DND-41 (cell line): ENCODE data around the gene EDDM13.

Experiments
- ATAC-seq: fragments of 200-7000 bp; cut with Tn5 transposase; 3 replicates; pipeline ENCODE4 v1.9.1; 2021; ENCODE audit warnings: low read depth; ENCODE audit not compliant: insufficient read depth
- DNase-seq: peaks from one replicate; pipeline ENCODE4 v3.0.0-alpha.2; 2020
- H2AFZ ChIP-seq: 2 replicates; pipeline ENCODE4 v1.6.0; 2012; ENCODE audit warnings: low read depth, low read length
- H3K27ac ChIP-seq: 2 replicates; pipeline ENCODE4 v1.5.1; 2012; ENCODE audit warnings: low read length, inconsistent platforms
- H3K27me3 ChIP-seq: fragments of 200-600 bp; sonication (generic); 2 replicates; pipeline ENCODE4 v1.6.0; 2012; ENCODE audit warnings: low read length, mild to moderate bottlenecking, inconsistent platforms; ENCODE audit not compliant: insufficient read depth, poor library complexity
- H3K36me3 ChIP-seq: 2 replicates; pipeline ENCODE4 v1.5.1; 2012; ENCODE audit warnings: low read length, inconsistent platforms; ENCODE audit not compliant: insufficient read depth
- H3K4me1 ChIP-seq: 2 replicates; pipeline ENCODE4 v1.5.1; 2012; ENCODE audit warnings: mild to moderate bottlenecking, low read length; ENCODE audit not compliant: insufficient read depth
- H3K4me2 ChIP-seq: 2 replicates; pipeline ENCODE4 v1.6.0; 2012; ENCODE audit warnings: mild to moderate bottlenecking, moderate library complexity, low read length, inconsistent platforms; ENCODE audit not compliant: insufficient read depth
- H3K4me3 ChIP-seq, 2 experiments: fragments of 200-600 bp in 1 of 2; shearing (Covaris generic) in 1 of 2; 2 replicates each; pipeline ENCODE4 v1.5.1; 2012 to 2016; ENCODE audit warnings: inconsistent platforms in 2 of 2, low read length in 2 of 2, mild to moderate bottlenecking in 2 of 2, low read depth in 1 of 2, moderate library complexity in 1 of 2
- H3K79me2 ChIP-seq: 2 replicates; pipeline ENCODE4 v1.6.0; 2012; ENCODE audit warnings: low read length, inconsistent platforms; ENCODE audit not compliant: insufficient read depth
- H3K9ac ChIP-seq: 2 replicates; pipeline ENCODE4 v1.6.0; 2012; ENCODE audit warnings: low read depth, mild to moderate bottlenecking, inconsistent platforms, low read length, moderate library complexity
- H3K9me3 ChIP-seq: 2 replicates; pipeline ENCODE4 v1.5.1; 2012; ENCODE audit warnings: low read length, moderate library complexity, mild to moderate bottlenecking, inconsistent platforms; ENCODE audit not compliant: insufficient read depth, severe bottlenecking
- H4K20me1 ChIP-seq: 2 replicates; pipeline ENCODE4 v1.6.0; 2012; ENCODE audit warnings: low read length; ENCODE audit not compliant: insufficient read depth
- EZH2 ChIP-seq: IDR thresholded peaks from 3 replicates; pipeline ENCODE4 v1.6.1; 2012; ENCODE audit warnings: borderline replicate concordance, low read depth, mild to moderate bottlenecking, moderate library complexity, low read length, inconsistent platforms; ENCODE audit not compliant: severe bottlenecking
- TF ChIP-seq, protein P1 (sequence below): IDR thresholded peaks from 2 replicates; pipeline ENCODE4 v1.5.1; 2012; ENCODE audit warnings: borderline replicate concordance, low read length, moderate library complexity, mild to moderate bottlenecking; ENCODE audit not compliant: poor library complexity, severe bottlenecking; ENCODE audit errors: extremely low read depth

Gene EDDM13

DNA sequence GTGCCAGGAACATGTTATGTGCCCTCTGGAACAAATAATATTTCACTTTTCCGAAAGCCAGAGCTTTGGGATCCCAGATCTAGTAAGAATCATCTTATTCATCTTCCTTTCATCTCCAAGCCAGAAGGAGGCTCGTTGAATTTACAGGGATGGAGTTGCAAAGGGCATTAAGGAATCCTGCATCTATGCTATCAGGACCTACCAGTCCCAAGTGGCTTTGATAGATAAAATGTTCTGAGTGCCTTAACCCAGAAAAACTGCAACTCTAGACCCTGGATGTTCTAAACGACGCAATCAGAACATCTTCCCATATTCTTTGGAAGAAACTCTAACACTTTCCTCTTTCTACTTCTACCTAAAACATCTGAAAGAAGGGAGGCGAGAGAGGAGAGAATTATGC lies 9.2 kb upstream of the EDDM13 start:
- H2AFZ ChIP-seq, result no peak overlapping the region
- H3K27me3 ChIP-seq, result no peaks in the 10 kb centered on the region
- no peak overlapping the region for H3K4me3 ChIP-seq
- H3K79me2 ChIP-seq, result no peaks in the 10 kb centered on the region
- TF ChIP-seq, protein P1, sequence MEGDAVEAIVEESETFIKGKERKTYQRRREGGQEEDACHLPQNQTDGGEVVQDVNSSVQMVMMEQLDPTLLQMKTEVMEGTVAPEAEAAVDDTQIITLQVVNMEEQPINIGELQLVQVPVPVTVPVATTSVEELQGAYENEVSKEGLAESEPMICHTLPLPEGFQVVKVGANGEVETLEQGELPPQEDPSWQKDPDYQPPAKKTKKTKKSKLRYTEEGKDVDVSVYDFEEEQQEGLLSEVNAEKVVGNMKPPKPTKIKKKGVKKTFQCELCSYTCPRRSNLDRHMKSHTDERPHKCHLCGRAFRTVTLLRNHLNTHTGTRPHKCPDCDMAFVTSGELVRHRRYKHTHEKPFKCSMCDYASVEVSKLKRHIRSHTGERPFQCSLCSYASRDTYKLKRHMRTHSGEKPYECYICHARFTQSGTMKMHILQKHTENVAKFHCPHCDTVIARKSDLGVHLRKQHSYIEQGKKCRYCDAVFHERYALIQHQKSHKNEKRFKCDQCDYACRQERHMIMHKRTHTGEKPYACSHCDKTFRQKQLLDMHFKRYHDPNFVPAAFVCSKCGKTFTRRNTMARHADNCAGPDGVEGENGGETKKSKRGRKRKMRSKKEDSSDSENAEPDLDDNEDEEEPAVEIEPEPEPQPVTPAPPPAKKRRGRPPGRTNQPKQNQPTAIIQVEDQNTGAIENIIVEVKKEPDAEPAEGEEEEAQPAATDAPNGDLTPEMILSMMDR, result no peak
- TF ChIP-seq EZH2, result no peak
- H3K36me3 ChIP-seq, result no peaks in the 10 kb centered on the region
- H3K9ac ChIP-seq, result no peak overlapping the region
- DNase-seq, result no peak
- H3K4me1 ChIP-seq, result no peaks in the 10 kb centered on the region
- no peaks in the 10 kb centered on the region for H4K20me1 ChIP-seq
- H3K4me2 ChIP-seq, result no peak overlapping the region
- no peak overlapping the region for H3K27ac ChIP-seq
- no peaks in the 10 kb centered on the region for H3K9me3 ChIP-seq
- ATAC-seq, result no peak

DNA sequence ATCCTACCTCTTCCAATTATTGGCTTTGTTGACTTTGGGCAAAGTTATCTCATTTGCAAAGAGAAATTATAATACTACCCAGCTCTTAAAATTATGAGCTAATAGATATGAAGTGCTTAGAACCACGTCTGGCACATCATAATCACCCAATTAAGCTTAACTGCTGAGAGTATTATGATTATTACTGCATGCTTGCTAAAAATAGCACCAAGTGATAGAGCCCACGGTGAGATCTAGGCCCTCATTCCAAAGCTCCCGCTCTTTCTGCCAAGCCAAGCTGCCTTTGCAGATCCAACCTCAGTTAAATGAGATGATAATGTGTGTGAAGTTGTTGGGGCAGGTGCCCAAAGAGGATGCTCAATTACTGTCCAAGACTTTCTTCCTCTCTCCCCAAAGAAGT lies 6.5 kb upstream of the EDDM13 start:
- Histone ChIP-seq H3K27me3 (no peaks in the 10 kb centered on the region), H3K79me2 (no peaks in the 10 kb centered on the region), H3K4me3 (no peak overlapping the region), H4K20me1 (no peaks in the 10 kb centered on the region), H3K9me3 (no peaks in the 10 kb centered on the region), H3K36me3 (no peaks in the 10 kb centered on the region), H3K4me2 (no peak overlapping the region), H2AFZ (no peak overlapping the region), H3K27ac (no peak overlapping the region), H3K4me1 (no peaks in the 10 kb centered on the region), H3K9ac (no peak overlapping the region)
- no peak for DNase-seq
- ATAC-seq, result no peak
- TF ChIP-seq EZH2, result no peak
- TF ChIP-seq, protein P1, result no peak

DNA sequence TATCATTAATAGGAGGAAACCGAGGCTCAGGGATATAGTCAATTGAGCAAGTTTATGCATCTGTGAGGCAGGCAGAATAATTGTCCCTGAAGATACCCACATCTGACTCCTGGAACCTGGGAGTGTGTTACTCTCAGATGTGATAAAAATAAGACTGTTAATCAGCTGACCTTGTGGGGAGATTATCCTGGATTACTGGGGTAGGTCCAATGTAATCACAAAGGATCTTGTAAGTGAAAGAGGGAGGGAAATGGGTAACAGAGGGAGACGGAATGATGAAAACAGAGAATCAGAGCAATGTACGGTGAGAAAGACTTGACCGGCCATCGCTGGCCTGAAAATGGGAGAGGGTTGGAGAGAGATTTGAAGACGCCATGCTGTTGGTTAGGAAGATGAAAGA lies 3.2 kb upstream of the EDDM13 start:
- H2AFZ ChIP-seq, result no peak overlapping the region
- H4K20me1 ChIP-seq, result no peaks in the 10 kb centered on the region
- no peaks in the 10 kb centered on the region for H3K36me3 ChIP-seq
- ATAC-seq (no peak), DNase-seq (no peak)
- TF ChIP-seq EZH2, result no peak
- TF ChIP-seq, protein P1, result no peak
- no peaks in the 10 kb centered on the region for H3K9me3 ChIP-seq
- no peaks in the 10 kb centered on the region for H3K4me1 ChIP-seq
- no peaks in the 10 kb centered on the region for H3K27me3 ChIP-seq
- no peak overlapping the region for H3K9ac ChIP-seq
- H3K27ac ChIP-seq, result no peak overlapping the region
- no peak overlapping the region for H3K4me3 ChIP-seq
- no peak overlapping the region for H3K4me2 ChIP-seq
- H3K79me2 ChIP-seq, result no peaks in the 10 kb centered on the region

DNA sequence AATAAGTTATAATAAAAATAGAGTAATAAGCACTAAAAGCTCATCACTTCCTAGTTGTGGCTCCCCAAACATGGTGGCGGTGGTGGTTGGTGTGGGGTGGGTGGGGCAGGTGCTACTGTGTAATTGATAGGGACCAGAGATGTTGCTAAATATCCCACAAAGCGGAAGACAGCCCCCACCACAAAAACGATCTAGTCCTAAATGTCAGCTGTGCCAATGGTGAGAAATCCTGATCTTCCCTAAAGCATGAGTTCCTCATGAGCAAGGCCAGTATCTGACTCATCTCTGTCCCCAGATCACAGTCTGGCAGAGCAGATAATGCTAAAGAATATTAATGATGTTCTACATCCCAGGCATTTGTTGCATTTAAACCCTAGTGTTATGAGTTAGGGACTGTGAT lies 1.9 kb upstream of the EDDM13 start:
- ATAC-seq, result no peak
- H3K9me3 ChIP-seq, result no peaks in the 10 kb centered on the region
- H3K36me3 ChIP-seq, result no peaks in the 10 kb centered on the region

More for the DNA sequence above, 1.9 kb upstream of the EDDM13 start:
- Histone ChIP-seq H3K27ac (no peak overlapping the region), H3K27me3 (no peaks in the 10 kb centered on the region), H3K9ac (no peak overlapping the region), H3K4me2 (no peak overlapping the region), H3K4me1 (no peaks in the 10 kb centered on the region), H3K4me3 (no peak overlapping the region), H4K20me1 (no peaks in the 10 kb centered on the region), H2AFZ (no peak overlapping the region), H3K79me2 (no peaks in the 10 kb centered on the region)
- DNase-seq, result no peak
- TF ChIP-seq, protein P1, result no peak
- TF ChIP-seq EZH2, result no peak
